GM18517 (cell line): ENCODE data around the gene NLGN3.
"Not testable (repeated sequence)": the region's sequence is repeated elsewhere in the genome, so short reads cannot be mapped to it uniquely, and the experiment has no call there.

Source experiments
- ATAC-seq: cut with Tn5 transposase; IDR thresholded peaks from one replicate; pipeline ENCODE4 v1.9.1; 2021; ENCODE audit warnings: mild to moderate bottlenecking, moderate library complexity; ENCODE audit not compliant: unreplicated experiment

NLGN3 gene

GRCh38 chrX:71168134-71168533, 23.5 kb downstream of the NLGN3 start:
- no peak for ATAC-seq

- no peak for ATAC-seq
Observed at GRCh38 chrX:71169586-71169985, 24.9 kb downstream of the NLGN3 start.

DNA sequence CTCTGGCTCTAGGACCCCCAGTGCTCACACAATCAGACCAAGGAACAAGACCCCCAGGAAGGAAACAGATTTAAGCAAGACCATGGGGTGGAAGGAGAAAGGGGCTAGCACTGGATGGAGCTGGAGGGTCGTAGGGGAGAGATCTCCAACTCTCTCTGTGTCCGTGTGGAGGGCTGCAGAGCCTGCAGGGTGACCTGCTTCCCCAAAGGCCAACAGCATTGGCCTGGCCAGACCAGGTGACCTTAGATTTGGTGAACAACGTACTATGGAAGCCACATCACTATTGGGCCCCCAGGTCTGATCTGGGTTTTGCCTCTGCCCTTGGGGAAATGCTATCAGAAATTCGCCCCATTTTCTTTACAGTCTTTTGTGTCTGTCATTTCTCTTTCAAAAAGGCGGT, 26.0 kb downstream of the NLGN3 start:
- no peak for ATAC-seq

GRCh38 chrX:71171110-71171801, 26.6 kb downstream of the NLGN3 start:
- no peak for ATAC-seq

- no peak for ATAC-seq
Observed at GRCh38 chrX:71173440-71173839, 28.8 kb downstream of the NLGN3 start.

DNA sequence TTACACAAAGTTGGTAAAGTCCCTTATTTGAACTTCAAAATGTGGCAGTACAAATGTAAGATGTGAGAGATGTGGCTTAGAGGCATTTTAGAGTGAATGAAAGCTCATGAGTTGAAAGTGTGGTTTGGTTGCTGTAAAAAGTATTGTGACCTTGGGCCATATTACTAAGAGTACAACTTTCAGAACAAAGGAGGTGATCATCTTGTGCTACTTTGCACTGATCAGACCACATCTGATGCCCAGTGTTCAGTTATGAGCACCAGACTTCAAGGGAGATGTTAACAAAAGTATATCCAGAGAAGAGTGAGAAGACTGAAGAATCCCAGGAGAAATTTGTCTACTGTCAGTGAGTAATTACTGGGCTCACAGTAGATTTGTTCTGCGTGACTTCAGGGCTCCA, 30.2 kb downstream of the NLGN3 start:
- ATAC-seq = no peak

DNA sequence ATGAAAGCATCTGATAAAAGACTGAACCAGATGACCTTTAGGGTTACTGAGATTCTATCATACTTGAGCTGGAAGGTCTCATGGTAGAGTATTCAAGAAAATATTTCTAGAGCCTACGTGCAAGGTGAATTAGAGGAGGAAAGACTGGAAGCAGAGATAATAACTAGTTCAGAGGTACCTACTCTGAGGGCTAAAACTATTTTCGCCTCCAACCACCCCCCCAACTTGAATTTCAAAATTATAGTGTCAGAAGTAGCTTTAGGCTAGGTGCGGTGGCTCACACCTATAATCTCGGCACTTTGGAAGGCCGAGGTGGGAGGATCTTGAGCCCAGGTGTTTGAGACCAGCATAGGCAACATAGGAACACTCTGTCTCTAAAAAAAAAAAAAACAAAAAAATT, 30.9 kb downstream of the NLGN3 start:
- ATAC-seq = no peak

- ATAC-seq = no peak
Observed at GRCh38 chrX:71177327-71177726, 32.7 kb downstream of the NLGN3 start.

DNA sequence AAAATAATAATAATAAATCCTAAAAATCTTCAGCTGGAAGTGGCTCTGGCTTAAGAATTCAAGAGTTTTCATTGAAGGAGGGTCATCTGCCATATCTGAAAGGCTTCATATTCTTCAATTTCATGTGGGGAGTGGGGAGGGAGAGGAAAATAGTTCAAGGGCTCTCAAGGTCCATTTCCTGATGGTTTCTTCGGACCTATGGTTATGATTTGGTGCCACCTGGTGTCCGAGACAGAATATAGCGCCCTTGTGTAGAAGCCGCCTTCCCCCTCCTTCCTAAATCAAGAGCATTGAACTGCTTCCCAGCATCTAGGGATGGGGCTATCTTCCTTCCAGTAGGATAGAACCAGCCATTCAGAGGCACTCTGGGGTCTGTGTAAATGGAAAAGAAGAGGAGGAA, 34.3 kb downstream of the NLGN3 start:
- no peak for ATAC-seq

GRCh38 chrX:71180579-71181265, 36.1 kb downstream of the NLGN3 start:
- ATAC-seq = not testable (repeated sequence)

- ATAC-seq = peak; percentile 30
Observed at GRCh38 chrX:71181558-71181909, 36.9 kb downstream of the NLGN3 start.

- peak; percentile 88 for ATAC-seq
Observed at GRCh38 chrX:71181910-71182799, 37.5 kb downstream of the NLGN3 start.

- no peak for ATAC-seq
Observed at GRCh38 chrX:71182871-71183270, 38.2 kb downstream of the NLGN3 start.

DNA sequence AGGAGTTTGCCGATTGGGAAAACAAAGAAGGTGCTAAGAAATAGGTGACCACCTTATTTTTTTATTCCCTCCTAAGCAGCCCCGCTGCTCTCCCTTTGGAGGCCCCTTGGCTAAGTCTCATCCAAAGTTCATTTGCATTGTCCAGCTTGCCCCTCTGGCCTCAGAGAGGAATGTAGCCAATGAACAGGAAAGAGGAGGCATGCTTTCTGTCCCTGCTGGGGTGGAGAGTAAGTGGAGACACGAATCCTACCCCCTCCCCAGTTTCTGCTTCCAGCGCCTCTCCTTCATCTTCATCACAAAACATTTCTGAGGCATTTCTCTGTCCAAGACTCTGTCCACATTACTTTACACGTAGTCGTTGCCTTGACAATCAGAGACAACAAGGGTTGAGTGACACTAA, 38.7 kb downstream of the NLGN3 start:
- no peak for ATAC-seq

DNA sequence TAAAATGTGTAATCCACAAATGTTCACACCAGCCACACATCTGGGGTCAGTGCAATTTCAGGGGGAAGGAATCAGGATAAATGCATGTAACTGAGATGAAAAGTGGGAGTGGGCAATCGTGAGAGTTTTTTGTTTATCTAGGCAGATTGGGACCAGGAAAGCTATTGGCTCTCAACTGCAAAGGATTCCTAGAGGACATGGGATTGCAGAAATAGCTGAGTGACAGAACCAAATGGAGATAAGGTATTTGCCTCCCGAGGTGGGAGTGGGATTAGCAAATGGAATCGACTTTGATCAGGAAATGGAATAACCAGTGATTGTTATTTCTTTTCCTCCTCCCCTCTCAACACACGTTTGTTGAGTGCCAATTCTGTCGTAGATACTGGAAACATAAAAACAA, 39.5 kb downstream of the NLGN3 start:
- no peak for ATAC-seq

- no peak for ATAC-seq
Observed at GRCh38 chrX:71184803-71185495, 40.3 kb downstream of the NLGN3 start.

DNA sequence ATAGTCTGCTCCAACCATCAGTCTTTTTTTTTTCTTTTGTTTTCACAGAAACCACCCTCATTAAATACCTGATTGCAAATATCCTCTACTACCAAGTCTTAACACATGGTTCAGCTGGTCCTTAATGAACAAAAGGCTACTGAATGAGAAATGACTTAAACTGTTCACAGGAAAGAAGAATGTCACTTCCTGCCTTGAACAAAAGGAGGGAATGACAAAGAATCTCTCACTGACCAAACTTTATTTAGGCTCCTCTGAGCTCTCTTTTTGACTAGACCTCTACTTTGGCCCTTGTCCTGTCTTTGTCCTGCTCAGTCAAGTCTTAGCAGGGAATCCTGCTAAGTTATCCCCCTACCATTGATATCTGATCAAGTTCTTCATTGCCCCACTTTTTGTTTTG, 46.6 kb downstream of the NLGN3 start:
- no peak for ATAC-seq

GRCh38 chrX:71195964-71196649, 51.5 kb downstream of the NLGN3 start:
- ATAC-seq = peak; percentile 53

- peak; percentile 85 for ATAC-seq
Observed at GRCh38 chrX:71198066-71198465, 53.4 kb downstream of the NLGN3 start.

DNA sequence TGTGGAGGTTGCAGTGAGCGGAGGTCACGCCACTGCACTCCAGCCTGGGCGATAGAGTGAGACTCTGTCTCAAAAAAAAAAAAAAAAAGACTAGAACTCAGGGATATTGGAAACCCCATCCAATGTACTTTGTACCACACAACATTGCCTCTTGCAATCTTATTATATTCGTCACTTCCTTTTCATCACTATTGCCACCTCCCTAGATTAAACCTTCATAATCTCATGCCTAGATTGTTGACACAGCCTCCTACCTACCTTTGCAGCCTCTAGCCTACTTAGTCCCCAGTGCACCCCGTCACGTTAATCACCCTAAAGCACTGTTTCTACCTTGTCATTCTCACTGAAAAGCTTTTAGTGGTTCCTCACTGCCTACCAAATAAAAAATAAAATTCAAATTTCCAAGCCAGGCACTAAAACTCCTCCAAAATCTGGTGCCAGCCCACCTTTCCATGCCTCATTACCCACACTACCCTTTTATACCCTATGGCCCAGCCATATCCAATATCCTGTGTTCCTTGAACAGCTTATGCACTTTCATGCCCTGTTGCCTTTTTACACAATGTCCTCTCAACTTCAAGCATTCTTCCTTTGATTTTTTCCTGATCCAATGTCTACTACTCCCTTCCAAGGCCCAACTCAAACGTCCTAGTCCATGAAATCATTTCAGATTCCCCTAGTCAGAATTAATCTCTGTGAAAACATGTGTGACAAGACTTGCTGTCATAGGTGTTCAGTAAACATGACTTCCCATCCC, 54.8 kb downstream of the NLGN3 start:
- no peak for ATAC-seq
